ENCODE results near the gene RAB7A. TPM values are rescaled to one million over a fixed set of nuclear protein-coding genes. Genes with fewer than 3 reads are reported as not detected.

The RAB7A gene
- total and polyA plus RNA-seq, 2 of the 13 experiments (the other 11 are each of a cell fraction or from before 2014, with no cell fraction given) = 26.5 to 182 TPM

- TF ChIP-seq DDIT3 (CRISPR knock-in tag; IDR thresholded peaks at IDR 0.05) (no peak), ETS1 (CRISPR knock-in tag; IDR thresholded peaks at IDR 0.05) (no peak; the same call in none of the 2 replicates), ZBED4 (CRISPR knock-in tag; IDR thresholded peaks at IDR 0.05; ENCODE audit: borderline replicate concordance) (no peak), ZNF143 (CRISPR knock-in tag; IDR thresholded peaks at IDR 0.05) (0 out of 2 replicates have a peak, but pooled peaks have one; percentile 37), MAZ (IDR thresholded peaks at IDR 0.05; ENCODE audit: borderline replicate concordance, low read depth, low read length) (peak; percentile 65; the same call in 1 of the 2 replicates), MAZ (CRISPR knock-in tag; IDR thresholded peaks at IDR 0.05; ENCODE audit: low read depth) (peak; percentile 58)
- TF ChIP-seq, protein P1, sequence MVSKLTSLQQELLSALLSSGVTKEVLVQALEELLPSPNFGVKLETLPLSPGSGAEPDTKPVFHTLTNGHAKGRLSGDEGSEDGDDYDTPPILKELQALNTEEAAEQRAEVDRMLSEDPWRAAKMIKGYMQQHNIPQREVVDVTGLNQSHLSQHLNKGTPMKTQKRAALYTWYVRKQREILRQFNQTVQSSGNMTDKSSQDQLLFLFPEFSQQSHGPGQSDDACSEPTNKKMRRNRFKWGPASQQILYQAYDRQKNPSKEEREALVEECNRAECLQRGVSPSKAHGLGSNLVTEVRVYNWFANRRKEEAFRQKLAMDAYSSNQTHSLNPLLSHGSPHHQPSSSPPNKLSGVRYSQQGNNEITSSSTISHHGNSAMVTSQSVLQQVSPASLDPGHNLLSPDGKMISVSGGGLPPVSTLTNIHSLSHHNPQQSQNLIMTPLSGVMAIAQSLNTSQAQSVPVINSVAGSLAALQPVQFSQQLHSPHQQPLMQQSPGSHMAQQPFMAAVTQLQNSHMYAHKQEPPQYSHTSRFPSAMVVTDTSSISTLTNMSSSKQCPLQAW (CRISPR knock-in tag; IDR thresholded peaks at IDR 0.05) = peak; percentile 80; the same call in 1 of the 2 replicates
- TF ChIP-seq, protein P2, sequence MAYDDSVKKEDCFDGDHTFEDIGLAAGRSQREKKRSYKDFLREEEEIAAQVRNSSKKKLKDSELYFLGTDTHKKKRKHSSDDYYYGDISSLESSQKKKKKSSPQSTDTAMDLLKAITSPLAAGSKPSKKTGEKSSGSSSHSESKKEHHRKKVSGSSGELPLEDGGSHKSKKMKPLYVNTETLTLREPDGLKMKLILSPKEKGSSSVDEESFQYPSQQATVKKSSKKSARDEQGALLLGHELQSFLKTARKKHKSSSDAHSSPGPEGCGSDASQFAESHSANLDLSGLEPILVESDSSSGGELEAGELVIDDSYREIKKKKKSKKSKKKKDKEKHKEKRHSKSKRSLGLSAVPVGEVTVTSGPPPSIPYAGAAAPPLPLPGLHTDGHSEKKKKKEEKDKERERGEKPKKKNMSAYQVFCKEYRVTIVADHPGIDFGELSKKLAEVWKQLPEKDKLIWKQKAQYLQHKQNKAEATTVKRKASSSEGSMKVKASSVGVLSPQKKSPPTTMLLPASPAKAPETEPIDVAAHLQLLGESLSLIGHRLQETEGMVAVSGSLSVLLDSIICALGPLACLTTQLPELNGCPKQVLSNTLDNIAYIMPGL (CRISPR knock-in tag; IDR thresholded peaks at IDR 0.05; ENCODE audit: borderline replicate concordance in 1 of 2, low read depth in 1 of 2) = peak; percentile 38; a peak in 2 of 4 replicates
- TF ChIP-seq, protein P3, sequence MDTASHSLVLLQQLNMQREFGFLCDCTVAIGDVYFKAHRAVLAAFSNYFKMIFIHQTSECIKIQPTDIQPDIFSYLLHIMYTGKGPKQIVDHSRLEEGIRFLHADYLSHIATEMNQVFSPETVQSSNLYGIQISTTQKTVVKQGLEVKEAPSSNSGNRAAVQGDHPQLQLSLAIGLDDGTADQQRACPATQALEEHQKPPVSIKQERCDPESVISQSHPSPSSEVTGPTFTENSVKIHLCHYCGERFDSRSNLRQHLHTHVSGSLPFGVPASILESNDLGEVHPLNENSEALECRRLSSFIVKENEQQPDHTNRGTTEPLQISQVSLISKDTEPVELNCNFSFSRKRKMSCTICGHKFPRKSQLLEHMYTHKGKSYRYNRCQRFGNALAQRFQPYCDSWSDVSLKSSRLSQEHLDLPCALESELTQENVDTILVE (CRISPR knock-in tag; IDR thresholded peaks at IDR 0.05) = peak; percentile 79
These were observed at the start of gene RAB7A (continued) for GRCh38 chr3:128726023-128727016.
